HFF-Myc (cell line): ENCODE measurements around the gene LRRC8C.

Source experiments
- DNase-seq: peaks from one replicate; pipeline ENCODE4 v3.0.0-alpha.2; 2011; ENCODE audit warnings: low read depth; ENCODE audit errors: extremely low read depth
- H3K4me3 ChIP-seq: replicated peaks from 2 replicates; pipeline ENCODE4 v1.5.1; 2011; ENCODE audit warnings: low read depth, mild to moderate bottlenecking, control low read depth, low read length
- TF ChIP-seq, protein P1 (sequence below): IDR thresholded peaks from 2 replicates; pipeline ENCODE4 v1.5.1; 2012; ENCODE audit warnings: mild to moderate bottlenecking, low read depth, low read length, control low read depth; ENCODE audit errors: missing control alignments

The LRRC8C gene

DNA sequence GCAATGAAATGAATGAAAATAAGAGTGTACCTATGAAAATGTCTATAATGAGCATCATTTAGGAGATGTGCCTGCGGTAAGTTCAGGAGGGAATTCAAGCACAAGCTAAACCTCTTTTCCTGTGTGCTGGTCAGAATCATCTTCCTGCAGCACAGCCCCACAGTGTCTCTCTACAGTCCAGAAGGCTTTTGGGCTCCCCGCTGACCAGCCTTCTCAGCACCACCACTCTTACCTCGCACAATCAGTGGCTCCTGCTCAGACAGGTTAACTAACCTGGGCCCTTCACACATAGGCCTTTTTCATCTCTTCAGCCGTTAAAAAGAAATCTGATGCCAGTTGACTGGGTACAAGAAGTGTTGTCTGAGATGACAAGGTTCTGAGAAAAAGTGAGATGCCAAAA, 57.7 kb downstream of the LRRC8C start:
- no peak overlapping the region for H3K4me3 ChIP-seq
- TF ChIP-seq, protein P1, sequence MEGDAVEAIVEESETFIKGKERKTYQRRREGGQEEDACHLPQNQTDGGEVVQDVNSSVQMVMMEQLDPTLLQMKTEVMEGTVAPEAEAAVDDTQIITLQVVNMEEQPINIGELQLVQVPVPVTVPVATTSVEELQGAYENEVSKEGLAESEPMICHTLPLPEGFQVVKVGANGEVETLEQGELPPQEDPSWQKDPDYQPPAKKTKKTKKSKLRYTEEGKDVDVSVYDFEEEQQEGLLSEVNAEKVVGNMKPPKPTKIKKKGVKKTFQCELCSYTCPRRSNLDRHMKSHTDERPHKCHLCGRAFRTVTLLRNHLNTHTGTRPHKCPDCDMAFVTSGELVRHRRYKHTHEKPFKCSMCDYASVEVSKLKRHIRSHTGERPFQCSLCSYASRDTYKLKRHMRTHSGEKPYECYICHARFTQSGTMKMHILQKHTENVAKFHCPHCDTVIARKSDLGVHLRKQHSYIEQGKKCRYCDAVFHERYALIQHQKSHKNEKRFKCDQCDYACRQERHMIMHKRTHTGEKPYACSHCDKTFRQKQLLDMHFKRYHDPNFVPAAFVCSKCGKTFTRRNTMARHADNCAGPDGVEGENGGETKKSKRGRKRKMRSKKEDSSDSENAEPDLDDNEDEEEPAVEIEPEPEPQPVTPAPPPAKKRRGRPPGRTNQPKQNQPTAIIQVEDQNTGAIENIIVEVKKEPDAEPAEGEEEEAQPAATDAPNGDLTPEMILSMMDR, result no peak
- DNase-seq, result no peak

DNA sequence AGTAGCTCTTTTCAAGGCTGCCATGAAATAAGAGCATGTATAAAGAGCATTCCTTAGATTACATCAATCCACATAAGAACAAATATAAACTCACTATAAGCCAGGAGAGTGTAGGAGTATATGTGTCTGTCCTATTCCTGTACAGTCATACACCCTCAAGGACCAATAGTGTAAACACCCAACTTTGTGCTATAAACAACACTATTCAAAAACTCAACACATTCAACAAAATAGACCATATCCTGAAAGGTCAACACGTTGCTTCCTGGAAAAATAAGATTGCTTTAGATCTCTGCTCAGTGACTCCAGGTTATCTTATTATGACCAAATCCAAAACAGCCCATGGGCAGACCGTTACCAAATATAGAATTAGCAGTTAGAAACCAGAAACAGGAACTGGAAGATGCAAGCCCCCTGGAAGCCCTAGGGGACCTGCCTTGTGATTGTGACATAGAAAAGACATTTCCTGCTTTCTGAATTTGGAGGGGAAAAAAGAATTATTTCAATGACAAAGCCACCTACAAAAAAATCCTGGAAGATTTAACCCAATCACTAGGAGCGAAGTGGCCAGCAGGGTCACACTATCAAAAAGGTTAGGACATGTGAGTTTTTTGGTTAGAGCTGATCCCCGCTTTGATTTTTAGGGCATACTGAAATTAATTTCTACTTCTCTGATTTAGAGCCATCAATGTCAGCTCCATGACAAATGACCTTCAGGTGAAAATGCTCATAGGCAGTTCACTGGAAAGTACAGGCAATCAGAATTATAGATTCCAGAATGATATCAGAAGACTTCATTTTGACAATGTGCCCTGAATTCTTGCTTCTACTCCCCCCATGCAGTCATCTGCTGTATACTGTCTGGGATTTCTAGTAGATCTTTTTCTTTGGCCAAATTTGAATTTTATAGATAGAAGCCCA, 59.9 kb downstream of the LRRC8C start:
- no peak for DNase-seq
- H3K4me3 ChIP-seq, result no peak overlapping the region
- TF ChIP-seq, protein P1, result no peak

- no peak for DNase-seq
- no peak overlapping the region for H3K4me3 ChIP-seq
- TF ChIP-seq, protein P1, result no peak
These were observed 62.9 kb downstream of the LRRC8C start for GRCh38 chr1:89695847-89696246.

GRCh38 chr1:89697383-89697782, 64.5 kb downstream of the LRRC8C start:
- no peak overlapping the region for H3K4me3 ChIP-seq
- no peak for DNase-seq
- TF ChIP-seq, protein P1, result no peak

DNA sequence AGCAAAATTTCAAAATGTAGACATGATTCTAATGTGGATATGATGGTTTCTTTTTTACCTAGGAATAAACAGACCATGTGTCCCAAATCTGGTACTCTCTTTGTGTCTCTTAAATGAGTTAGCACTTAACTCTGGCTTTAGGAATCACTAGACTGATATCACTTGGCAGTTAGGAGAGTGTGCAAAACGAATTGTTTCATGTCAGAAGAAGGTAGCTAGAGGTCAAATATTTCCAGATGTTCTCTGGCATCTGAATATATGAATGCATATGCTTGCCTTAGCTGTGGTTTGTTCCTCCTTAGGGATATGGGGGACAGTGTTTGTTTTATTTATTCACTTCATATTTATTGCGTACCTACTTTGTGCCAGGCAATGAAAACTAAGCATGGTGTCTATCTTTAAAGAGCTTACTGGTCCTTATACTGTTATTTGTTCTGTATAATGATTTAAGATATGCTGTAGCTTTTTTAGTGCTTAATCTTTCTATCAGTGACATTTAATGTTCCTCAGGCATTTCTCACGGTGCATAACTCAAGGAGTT, 65.2 kb downstream of the LRRC8C start:
- TF ChIP-seq, protein P1, result no peak
- H3K4me3 ChIP-seq, result no peak overlapping the region
- peak; percentile 45 for DNase-seq

GRCh38 chr1:89698624-89699023, 65.7 kb downstream of the LRRC8C start:
- no peak for DNase-seq
- TF ChIP-seq, protein P1, result no peak
- H3K4me3 ChIP-seq, result no peak overlapping the region
